GM23248 (cell line): ENCODE results near the gene SLC25A22.

Experiments used
- EZH2 ChIP-seq: fragments of 200-600 bp; sonication (generic); IDR thresholded peaks from 2 replicates; pipeline ENCODE4 v1.6.1; 2018; ENCODE audit warnings: antibody characterized with exemption, mild to moderate bottlenecking; ENCODE audit not compliant: insufficient read depth, poor library complexity, severe bottlenecking
- EZH2phosphoT487 ChIP-seq: fragments of 200-600 bp; sonication (generic); IDR thresholded peaks from 2 replicates; pipeline ENCODE4 v1.6.1; 2018; ENCODE audit warnings: antibody characterized with exemption, moderate library complexity, mild to moderate bottlenecking, low read depth; ENCODE audit not compliant: insufficient read depth

DNA sequence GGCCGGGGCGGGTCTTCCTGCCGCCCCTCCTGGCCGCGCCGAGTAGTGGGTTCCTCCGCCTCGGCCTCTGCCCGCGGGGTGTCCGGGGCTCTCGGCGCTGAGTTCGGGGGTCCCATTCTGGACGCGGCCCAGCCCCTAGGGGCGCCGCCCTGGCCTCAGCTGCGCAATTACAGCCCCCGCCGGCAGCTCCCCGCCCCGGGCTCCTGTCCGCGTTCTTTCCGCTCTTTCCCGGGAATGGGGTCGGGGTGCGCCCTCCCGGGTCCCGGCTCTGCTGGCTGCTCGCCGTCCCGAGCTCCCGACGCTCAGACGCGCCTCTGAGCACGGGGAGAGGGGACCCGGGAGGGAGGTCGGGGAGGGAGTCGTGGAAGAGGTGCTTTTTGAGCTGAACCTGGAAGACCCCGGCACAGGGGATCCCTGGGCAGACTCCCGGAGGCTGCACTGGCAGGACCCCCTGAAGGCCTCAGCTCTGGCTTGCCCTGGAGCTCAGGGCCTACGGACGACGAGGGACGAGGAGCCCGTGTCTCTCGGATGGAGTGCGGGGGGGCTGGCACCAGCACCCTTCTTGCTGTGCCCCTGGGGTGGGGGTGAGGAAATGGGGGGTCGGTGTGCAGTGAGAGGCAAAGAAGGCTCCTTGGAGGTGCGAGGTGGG lies 45.1 kb upstream of the SLC25A22 start:
- no peak for TF ChIP-seq EZH2
- TF ChIP-seq EZH2phosphoT487 = no peak
